GM12872 (cell line): ENCODE measurements around the gene CEP85L.

ENCODE experiments used
- TF ChIP-seq, protein P1 (sequence below): IDR thresholded peaks from 3 replicates; pipeline ENCODE4 v1.5.1; 2011; ENCODE audit warnings: low read depth, mild to moderate bottlenecking, low read length, moderate library complexity; ENCODE audit not compliant: insufficient read depth

Gene CEP85L

DNA sequence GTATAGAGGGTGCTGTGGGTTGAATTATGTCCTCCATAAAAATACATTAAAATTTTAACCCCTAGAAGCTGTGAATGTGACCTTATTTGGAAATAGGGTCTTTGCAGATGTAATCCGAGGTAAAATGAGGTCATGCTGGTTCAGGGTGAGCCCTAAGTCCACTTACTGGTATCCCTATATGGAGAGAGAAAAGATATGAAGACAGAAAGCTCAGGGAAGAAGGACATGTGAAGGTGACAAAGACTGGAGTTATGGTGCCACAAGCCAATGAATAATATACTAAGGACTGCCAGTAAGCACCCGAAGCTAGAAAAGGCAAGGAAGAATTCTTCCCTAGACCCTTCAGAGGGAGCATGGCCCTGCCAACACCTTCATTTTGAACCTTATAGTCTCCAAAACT, 53.1 kb downstream of the CEP85L start:
- TF ChIP-seq, protein P1, sequence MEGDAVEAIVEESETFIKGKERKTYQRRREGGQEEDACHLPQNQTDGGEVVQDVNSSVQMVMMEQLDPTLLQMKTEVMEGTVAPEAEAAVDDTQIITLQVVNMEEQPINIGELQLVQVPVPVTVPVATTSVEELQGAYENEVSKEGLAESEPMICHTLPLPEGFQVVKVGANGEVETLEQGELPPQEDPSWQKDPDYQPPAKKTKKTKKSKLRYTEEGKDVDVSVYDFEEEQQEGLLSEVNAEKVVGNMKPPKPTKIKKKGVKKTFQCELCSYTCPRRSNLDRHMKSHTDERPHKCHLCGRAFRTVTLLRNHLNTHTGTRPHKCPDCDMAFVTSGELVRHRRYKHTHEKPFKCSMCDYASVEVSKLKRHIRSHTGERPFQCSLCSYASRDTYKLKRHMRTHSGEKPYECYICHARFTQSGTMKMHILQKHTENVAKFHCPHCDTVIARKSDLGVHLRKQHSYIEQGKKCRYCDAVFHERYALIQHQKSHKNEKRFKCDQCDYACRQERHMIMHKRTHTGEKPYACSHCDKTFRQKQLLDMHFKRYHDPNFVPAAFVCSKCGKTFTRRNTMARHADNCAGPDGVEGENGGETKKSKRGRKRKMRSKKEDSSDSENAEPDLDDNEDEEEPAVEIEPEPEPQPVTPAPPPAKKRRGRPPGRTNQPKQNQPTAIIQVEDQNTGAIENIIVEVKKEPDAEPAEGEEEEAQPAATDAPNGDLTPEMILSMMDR: no peak

- TF ChIP-seq, protein P1: no peak
Measured at GRCh38 chr6:118597636-118598035, 53.8 kb downstream of the CEP85L start.

DNA sequence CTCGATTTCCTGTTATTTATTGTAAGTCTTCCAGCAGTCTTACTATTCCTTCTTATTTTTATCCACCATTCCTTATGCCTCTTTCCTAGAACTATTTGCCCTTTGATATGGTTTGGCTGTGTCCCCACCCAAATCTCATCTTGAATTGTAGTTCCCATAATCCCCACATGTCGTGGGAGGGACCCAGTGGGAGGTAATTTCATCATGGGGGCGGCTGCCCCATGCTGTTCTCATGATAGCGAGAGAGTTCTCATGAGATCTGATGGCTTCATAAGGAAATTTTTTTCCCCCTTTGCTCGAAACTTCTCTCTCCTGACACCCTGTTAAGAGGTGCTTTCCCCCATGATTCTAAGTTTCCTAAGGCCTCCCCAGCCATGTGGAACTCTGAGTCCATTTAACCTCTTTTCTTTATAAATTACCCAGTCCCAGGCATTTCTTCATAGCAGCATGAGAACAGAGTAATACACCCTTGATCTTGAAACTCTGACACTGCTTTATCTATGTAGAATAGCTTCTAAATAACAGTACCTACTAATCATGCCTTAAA, 54.5 kb downstream of the CEP85L start:
- TF ChIP-seq, protein P1: no peak

- TF ChIP-seq, protein P1: no peak
Measured at GRCh38 chr6:118594877-118595276, 56.5 kb downstream of the CEP85L start.

DNA sequence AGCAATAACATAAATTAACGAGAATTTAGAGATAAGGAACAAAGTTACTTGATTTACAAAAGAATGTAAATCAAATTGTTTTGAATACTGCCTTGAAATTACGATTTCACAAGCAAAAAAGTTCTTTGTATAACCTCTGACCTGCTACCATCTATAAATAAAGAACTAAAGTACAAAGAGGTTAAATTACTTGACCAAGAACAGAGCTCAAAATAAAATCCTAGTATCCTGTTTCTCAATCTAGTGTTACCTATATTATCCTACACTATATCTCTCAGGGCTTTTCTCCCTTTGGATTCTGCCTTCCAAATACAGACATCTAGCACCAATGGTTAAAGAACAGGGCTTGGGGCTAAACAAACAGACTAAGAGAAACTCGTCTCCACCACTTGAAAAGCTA, 59.5 kb downstream of the CEP85L start:
- TF ChIP-seq, protein P1: no peak

- TF ChIP-seq, protein P1: no peak
Measured at GRCh38 chr6:118589649-118590365, 61.6 kb downstream of the CEP85L start.

- TF ChIP-seq, protein P1: no peak
Measured at GRCh38 chr6:118589186-118589585, 62.2 kb downstream of the CEP85L start.
